A549 (cell line): ENCODE measurements around the gene LIG1. TPM values are rescaled to one million over a fixed set of nuclear protein-coding genes. Genes with fewer than 3 reads are reported as not detected.

ENCODE experiments used
- ATAC-seq, 2 experiments: fragments of 200-7000 bp in 1 of 2; fragments of >200 bp in 1 of 2; cut with Nextera tagmentation in 1 of 2; cut with Tn5 transposase in 1 of 2; 3 replicates each; pipeline versions ENCODE4 v1.8.0 to v1.9.1; 2018 to 2020; ENCODE audit warnings: mild to moderate bottlenecking in 1 of 2, moderate library complexity in 1 of 2
- CTCF ChIA-PET: fragments of 300-600 bp; sonication (Branson Sonifier 250); formaldehyde crosslinking; extraction: SDS; loops from one replicate; lab custom pipeline; 2021; ENCODE audit warnings: antibody characterized with exemption, inconsistent platforms; lab: Yijun Ruan, JAX
- POLR2A ChIA-PET: fragments of 350-600 bp; formaldehyde crosslinking; extraction: SDS; loops from one replicate; lab custom pipeline; 2021; ENCODE audit warnings: antibody characterized with exemption, inconsistent platforms; lab: Yijun Ruan, JAX
- DNase-seq, 2 experiments: peaks; one replicate each; pipeline versions ENCODE4 v3.0.0 to v3.0.0-alpha.2; 2011 to 2016; ENCODE audit warnings: low read depth in 1 of 2, low spot score in 1 of 2
- FAIRE-seq: peaks from 2 replicates; lab custom pipeline; 2011; peaks lifted over from hg19 to GRCh38; lab: Jason Lieb, UNC
- H3K27ac ChIP-seq, 2 experiments: fragments of >200 bp; sonication (Bioruptor Twin); formaldehyde crosslinking; 3 replicates each; pipeline ENCODE4 v1.5.1; 2016 to 2017
- H3K4me1 ChIP-seq: fragments of >200 bp; sonication (Bioruptor Twin); formaldehyde crosslinking; 3 replicates; pipeline ENCODE4 v1.6.1; 2016
- H3K4me2 ChIP-seq: fragments of >200 bp; sonication (Bioruptor Twin); formaldehyde crosslinking; 3 replicates; pipeline ENCODE4 v1.6.1; 2016
- H3K4me3 ChIP-seq: fragments of >200 bp; sonication (Bioruptor Twin); formaldehyde crosslinking; 3 replicates; pipeline ENCODE4 v1.5.1; 2016
- H3K9me3 ChIP-seq: fragments of >200 bp; sonication (Bioruptor Twin); formaldehyde crosslinking; 3 replicates; pipeline ENCODE4 v1.6.1; 2016
- BHLHE40 ChIP-seq: IDR thresholded peaks from 2 replicates; pipeline ENCODE4 v1.6.1; 2012; ENCODE audit warnings: low read depth, low read length, inconsistent platforms
- CBX2 ChIP-seq: fragments of 200-600 bp; sonication (generic); IDR thresholded peaks from 2 replicates; pipeline ENCODE4 v1.6.1; 2016; ENCODE audit warnings: low read depth, mild to moderate bottlenecking, borderline replicate concordance
- E2F6 ChIP-seq: IDR thresholded peaks from 2 replicates; pipeline ENCODE4 v1.6.1; 2012; ENCODE audit warnings: low read depth, borderline replicate concordance
- ELK1 ChIP-seq: fragments of 150-350 bp; IDR thresholded peaks from 2 replicates; pipeline ENCODE4 v1.6.1; 2014; ENCODE audit warnings: low read depth, mild to moderate bottlenecking, low read length
- FOSB ChIP-seq: fragments of 250-450 bp; sonication (Bioruptor Pico); IDR thresholded peaks from 2 replicates; pipeline ENCODE4 v1.5.0; 2020; ENCODE audit warnings: mild to moderate bottlenecking, moderate library complexity
- FOSL2 ChIP-seq, 2 experiments: fragments of 450-650 bp in 1 of 2; fragments of >200 bp in 1 of 2; sonication (Bioruptor Twin) in 1 of 2; formaldehyde crosslinking; IDR thresholded peaks; 2 replicates each; pipeline versions ENCODE4 v1.5.0 to v1.6.1; 2016 to 2020; ENCODE audit warnings: mild to moderate bottlenecking in 1 of 2, moderate library complexity in 1 of 2
- FOXS1 ChIP-seq: fragments of 250-450 bp; sonication (Bioruptor Pico); IDR thresholded peaks from 2 replicates; pipeline ENCODE4 v1.5.0; 2020; ENCODE audit warnings: mild to moderate bottlenecking, moderate library complexity
- JUNB ChIP-seq: fragments of >200 bp; sonication (Bioruptor Twin); formaldehyde crosslinking; IDR thresholded peaks from 2 replicates; pipeline ENCODE4 v1.6.1; 2016
- KDM5A ChIP-seq: fragments of 200-600 bp; sonication (generic); IDR thresholded peaks from 2 replicates; pipeline ENCODE4 v1.6.1; 2016; ENCODE audit warnings: antibody characterized with exemption, mild to moderate bottlenecking
- MAX ChIP-seq: IDR thresholded peaks from 2 replicates; pipeline ENCODE4 v1.6.1; 2012
- MYC ChIP-seq: IDR thresholded peaks from 2 replicates; pipeline ENCODE4 v1.6.1; 2012; ENCODE audit warnings: mild to moderate bottlenecking, inconsistent platforms, low read length, improper control_type of control experiment, borderline replicate concordance
- NFE2L2 ChIP-seq: fragments of 150-350 bp; conservative IDR thresholded peaks from 2 replicates; pipeline ENCODE4 v1.6.1; 2014; ENCODE audit warnings: low read length
- PBX3 ChIP-seq: IDR thresholded peaks from 2 replicates; pipeline ENCODE4 v1.6.1; 2012
- PHF8 ChIP-seq: fragments of 200-600 bp; sonication (generic); IDR thresholded peaks from 2 replicates; pipeline ENCODE4 v1.6.1; 2016; ENCODE audit warnings: low read depth, mild to moderate bottlenecking, antibody characterized with exemption, moderate library complexity, borderline replicate concordance
- RARB ChIP-seq: fragments of 250-450 bp; sonication (Bioruptor Pico); IDR thresholded peaks from 2 replicates; pipeline ENCODE4 v1.8.0; 2021; ENCODE audit warnings: mild to moderate bottlenecking, moderate library complexity
- RNF2 ChIP-seq: fragments of 200-600 bp; sonication (generic); IDR thresholded peaks from 2 replicates; pipeline ENCODE4 v1.6.1; 2016; ENCODE audit warnings: low read depth, mild to moderate bottlenecking, antibody characterized with exemption, moderate library complexity, borderline replicate concordance
- ZNF302 ChIP-seq: fragments of 250-450 bp; sonication (Bioruptor Pico); IDR thresholded peaks from 2 replicates; pipeline ENCODE4 v1.9.0; 2021; ENCODE audit warnings: inconsistent platforms, mild to moderate bottlenecking, moderate library complexity
- WGBS: methylation state at CpG from one replicate; pipeline ENCODE4 v1.1.6; 2017; ENCODE audit errors: missing lambda C conversion rate; 5-methylcytosine and 5-hydroxymethylcytosine counted together
- polyA plus RNA-seq, 4 experiments: library from polyadenylated mRNA; depleted of rRNA in 3 of 4; stranded (reverse); fragments of >200 nt; fragmentation: RNase III in 1 of 4; extraction: RNeasy Plus Mini Kit Qiagen cat#74134 plus additional on column Dnase treatment in 1 of 4; gene quantifications; 2 replicates in 3 of 4; 3 replicates in 1 of 4; pipeline ENCODE4 v1.2.3, GENCODE V29; 2011 to 2017
- TF ChIP-seq, protein P1 (sequence below): fragments of 450-650 bp; IDR thresholded peaks from 2 replicates; pipeline ENCODE4 v1.6.1; 2014; ENCODE audit warnings: antibody characterized with exemption

Gene LIG1
- polyA plus RNA-seq, 2 of the 4 experiments (the other 2 are of a cell fraction): 54.9 to 101 TPM

DNA sequence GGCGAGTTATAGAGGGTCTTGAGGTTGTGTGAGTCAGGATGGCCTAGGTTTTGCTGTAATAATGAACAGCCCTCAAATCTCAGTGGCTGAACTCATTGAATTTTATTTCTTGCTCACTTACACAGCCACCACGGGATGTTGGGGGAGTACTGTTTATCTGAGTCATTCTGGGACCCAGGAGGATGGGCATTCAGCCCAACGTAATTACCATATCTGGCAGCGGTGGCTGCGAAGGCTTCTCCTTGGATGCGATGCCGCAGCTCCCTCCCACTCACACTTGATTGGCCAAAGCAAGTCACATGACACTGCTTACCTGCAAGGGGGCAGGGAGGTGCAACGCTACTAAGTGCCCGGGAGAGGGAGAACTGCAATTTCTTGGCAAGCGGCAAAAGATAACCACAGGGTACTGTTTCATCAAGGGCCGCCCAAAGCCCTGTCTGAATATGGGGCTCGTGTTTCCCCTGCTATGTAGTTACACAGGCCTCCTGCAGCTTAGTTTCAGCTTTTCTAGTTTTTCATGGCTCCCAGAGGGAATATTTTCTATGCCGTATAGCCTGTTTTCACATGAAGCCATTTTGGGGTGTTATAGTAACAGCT lies 20.2 kb upstream of the LIG1 start:
- no peak overlapping the region for H3K27ac ChIP-seq
- DNase-seq (peak in 1 of 2 experiments; percentile 64), FAIRE-seq (no peak), ATAC-seq (peak in 1 of 2 experiments; percentile 30; a peak in 3 of 6 replicates)
- TF ChIP-seq MYC (no peak), FOXS1 (CRISPR knock-in tag) (no peak), NFE2L2 (no peak), RARB (CRISPR knock-in tag) (no peak)
- TF ChIP-seq, protein P1, sequence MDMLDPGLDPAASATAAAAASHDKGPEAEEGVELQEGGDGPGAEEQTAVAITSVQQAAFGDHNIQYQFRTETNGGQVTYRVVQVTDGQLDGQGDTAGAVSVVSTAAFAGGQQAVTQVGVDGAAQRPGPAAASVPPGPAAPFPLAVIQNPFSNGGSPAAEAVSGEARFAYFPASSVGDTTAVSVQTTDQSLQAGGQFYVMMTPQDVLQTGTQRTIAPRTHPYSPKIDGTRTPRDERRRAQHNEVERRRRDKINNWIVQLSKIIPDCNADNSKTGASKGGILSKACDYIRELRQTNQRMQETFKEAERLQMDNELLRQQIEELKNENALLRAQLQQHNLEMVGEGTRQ: peak; percentile 64
- ChIA-PET CTCF (interaction anchor here (1.0 to 2.3 kb wide), 6 partner anchors 10 to 83 kb away, joined by 3 to 8 read pairs (median 4); no protein-coding TSS in a partner anchor), POLR2A (interaction anchor here (2.6 kb wide), 1 partner anchor 13 kb away, joined by 13 read pairs; no protein-coding TSS in a partner anchor)
- H3K4me3 ChIP-seq: no peak overlapping the region
- 0 out of 3 replicates have a peak, but pooled peaks cover 4% of the 10 kb centered on the region for H3K4me1 ChIP-seq
- no peaks in the 10 kb centered on the region for H3K9me3 ChIP-seq
- WGBS: 79% methylated on average over 13 of the region's 13 CpGs
- no peak overlapping the region for H3K4me2 ChIP-seq

DNA sequence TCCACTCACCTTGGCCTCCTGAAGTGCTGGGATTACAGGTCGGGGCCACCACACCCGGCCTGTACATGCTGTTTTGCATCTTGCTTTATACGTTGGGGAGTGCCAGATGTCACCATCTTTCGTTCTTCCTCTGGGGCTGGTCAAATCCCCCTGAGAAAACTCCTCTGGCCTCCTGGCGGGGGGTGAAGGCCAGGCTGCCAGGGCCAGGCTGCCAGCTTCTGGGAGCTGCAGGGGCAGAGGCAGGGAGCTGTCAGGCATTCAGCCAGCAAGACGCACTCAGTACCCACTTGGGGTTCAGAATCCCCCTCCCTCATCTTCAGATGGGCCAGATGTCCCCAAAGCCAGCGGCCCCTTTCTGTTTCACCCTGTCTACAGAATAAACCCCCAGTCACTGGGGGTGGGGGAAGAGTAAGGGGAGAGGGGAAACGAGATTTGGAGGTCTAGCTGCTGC lies 16.4 kb upstream of the LIG1 start:
- FAIRE-seq (no peak), DNase-seq (no peak), ATAC-seq (peak in 1 of 2 experiments; percentile 14; a peak in 3 of 6 replicates)
- CTCF ChIA-PET: interaction anchor here (0.6 to 1.9 kb wide), 5 partner anchors 8 to 309 kb away, joined by 3 to 8 read pairs (median 3); no protein-coding TSS in a partner anchor
- POLR2A ChIA-PET: interaction anchor here (1.0 to 2.6 kb wide), 2 partner anchors 17 kb away, joined by 4 to 9 read pairs; no protein-coding TSS in a partner anchor
- WGBS: 84% methylated on average over 8 of the region's 8 CpGs
- 0 out of 3 replicates have a peak, but pooled peaks cover 8% of the 10 kb centered on the region for H3K4me1 ChIP-seq
- H3K4me3 ChIP-seq: no peak overlapping the region
- H3K4me2 ChIP-seq: no peak overlapping the region
- TF ChIP-seq ELK1 (no peak), FOSB (CRISPR knock-in tag) (no peak), ZNF302 (CRISPR knock-in tag) (no peak), E2F6 (no peak), FOSL2 (IDR thresholded peaks at IDR 0.05) (no peak), FOSL2 (CRISPR knock-in tag; IDR thresholded peaks at IDR 0.05) (no peak), BHLHE40 (no peak), MAX (no peak), MYC (no peak), JUNB (no peak), PBX3 (no peak), RNF2 (no peak), KDM5A (no peak), CBX2 (no peak)
- peaks cover 10% of the 10 kb centered on the region for H3K9me3 ChIP-seq
- no peak overlapping the region for H3K27ac ChIP-seq

- no peak for FAIRE-seq
- peaks cover 16% of the 10 kb centered on the region for H3K9me3 ChIP-seq
- CTCF ChIA-PET: interaction anchor here (0.5 to 1.9 kb wide), 3 partner anchors 8 to 1353 kb away, joined by 3 to 8 read pairs (median 3); no protein-coding TSS in a partner anchor
Observed at GRCh38 chr19:48186015-48186414, 15.9 kb upstream of the LIG1 start.

More at GRCh38 chr19:48186015-48186414, 15.9 kb upstream of the LIG1 start:
- Histone ChIP-seq H3K4me3 (no peak overlapping the region), H3K27ac (no peak overlapping the region), H3K4me1 (0 out of 3 replicates have a peak, but pooled peaks cover 8% of the 10 kb centered on the region), H3K4me2 (no peak overlapping the region)
- POLR2A ChIA-PET: interaction anchor here (2.6 kb wide), 1 partner anchor 18 kb away, joined by 9 read pairs; no protein-coding TSS in a partner anchor
- WGBS: 84% methylated on average over 5 of the region's 5 CpGs
- DNase-seq (no peak), ATAC-seq (no peak; a peak in 2 of 6 replicates)
- TF ChIP-seq ZNF302 (CRISPR knock-in tag) (no peak), RARB (CRISPR knock-in tag) (no peak), PHF8 (no peak)
